IgD-negative memory B cell (primary cell): ENCODE data around the gene PLEKHA7. TPM values are rescaled to one million over a fixed set of nuclear protein-coding genes. Genes with fewer than 3 reads are reported as not detected.
A peak's percentile ranks its signal among the peaks of the same experiment; 100 is the strongest.

Source experiments
- H3K27ac Mint-ChIP-seq, 3 donors: one replicate each; pipeline ENCODE4 v1.8.0; 2020 to 2022; ENCODE audit warnings: mild to moderate bottlenecking in 3 of 3, mixed read lengths in 3 of 3, moderate library complexity in 1 of 3
- H3K27me3 Mint-ChIP-seq: one replicate; pipeline ENCODE4 v1.8.0; 2021; ENCODE audit warnings: mixed read lengths
- H3K36me3 Mint-ChIP-seq: one replicate; pipeline ENCODE4 v1.8.0; 2020; ENCODE audit warnings: mild to moderate bottlenecking, mixed read lengths
- H3K4me1 Mint-ChIP-seq, 3 donors: one replicate each; pipeline ENCODE4 v1.8.0; 2020 to 2022; ENCODE audit warnings: mixed read lengths in 3 of 3, mild to moderate bottlenecking in 1 of 3
- H3K4me3 Mint-ChIP-seq, 4 donors: one replicate each; pipeline ENCODE4 v1.8.0; 2020 to 2022; ENCODE audit warnings: mild to moderate bottlenecking in 4 of 4, mixed read lengths in 4 of 4, moderate library complexity in 3 of 4
- H3K9me3 Mint-ChIP-seq, 3 donors: one replicate each; pipeline ENCODE4 v1.8.0; 2020 to 2021; ENCODE audit warnings: mixed read lengths in 3 of 3, mild to moderate bottlenecking in 1 of 3
- polyA plus RNA-seq: library from polyadenylated mRNA; unstranded; fragments of 300-500 nt; fragmentation: Illumina TruSeq; gene quantifications from one replicate; pipeline ENCODE4 v1.2.3, GENCODE V29; 2021

PLEKHA7 gene
- polyA plus RNA-seq, 1 donor from 2014 or later = 0.15 TPM

GRCh38 chr11:16809886-16810668 lies 204.1 kb downstream of the PLEKHA7 start:
- no peak overlapping the region for H3K4me3 Mint-ChIP-seq
- no peaks in the 10 kb centered on the region for H3K4me1 Mint-ChIP-seq
- H3K9me3 Mint-ChIP-seq = no peaks in the 10 kb centered on the region
- no peaks in the 10 kb centered on the region for H3K36me3 Mint-ChIP-seq
- no peak overlapping the region for H3K27ac Mint-ChIP-seq
- peaks cover 2% of the 10 kb centered on the region for H3K27me3 Mint-ChIP-seq

- H3K27me3 Mint-ChIP-seq = peaks cover 2% of the 10 kb centered on the region
- H3K27ac Mint-ChIP-seq = no peak overlapping the region
- H3K9me3 Mint-ChIP-seq = no peaks in the 10 kb centered on the region
- no peak overlapping the region for H3K4me3 Mint-ChIP-seq
- no peaks in the 10 kb centered on the region for H3K4me1 Mint-ChIP-seq
- H3K36me3 Mint-ChIP-seq = no peaks in the 10 kb centered on the region
These were observed 206.9 kb downstream of the PLEKHA7 start for GRCh38 chr11:16807306-16807705.

- Mint-ChIP-seq H3K27ac (no peak overlapping the region), H3K4me3 (no peak overlapping the region), H3K4me1 (no peaks in the 10 kb centered on the region), H3K27me3 (peaks cover 2% of the 10 kb centered on the region), H3K36me3 (no peaks in the 10 kb centered on the region), H3K9me3 (no peaks in the 10 kb centered on the region)
These were observed 207.4 kb downstream of the PLEKHA7 start for GRCh38 chr11:16806791-16807190.

GRCh38 chr11:16805938-16806337 lies 208.3 kb downstream of the PLEKHA7 start:
- no peak overlapping the region for H3K4me3 Mint-ChIP-seq

GRCh38 chr11:16804104-16804947 lies 209.9 kb downstream of the PLEKHA7 start:
- no peaks in the 10 kb centered on the region for H3K27me3 Mint-ChIP-seq
- no peaks in the 10 kb centered on the region for H3K36me3 Mint-ChIP-seq
- no peak overlapping the region for H3K4me3 Mint-ChIP-seq
- no peak overlapping the region for H3K27ac Mint-ChIP-seq
- no peaks in the 10 kb centered on the region for H3K4me1 Mint-ChIP-seq
- H3K9me3 Mint-ChIP-seq = no peaks in the 10 kb centered on the region

More at GRCh38 chr11:16805938-16806337, 208.3 kb downstream of the PLEKHA7 start:
- Mint-ChIP-seq H3K4me1 (no peaks in the 10 kb centered on the region), H3K27me3 (peaks cover 2% of the 10 kb centered on the region), H3K9me3 (no peaks in the 10 kb centered on the region), H3K27ac (no peak overlapping the region), H3K36me3 (no peaks in the 10 kb centered on the region)

- no peaks in the 10 kb centered on the region for H3K9me3 Mint-ChIP-seq
- H3K36me3 Mint-ChIP-seq = no peaks in the 10 kb centered on the region
- H3K4me3 Mint-ChIP-seq = no peak overlapping the region
- H3K27ac Mint-ChIP-seq = no peak overlapping the region
- no peaks in the 10 kb centered on the region for H3K27me3 Mint-ChIP-seq
- H3K4me1 Mint-ChIP-seq = no peaks in the 10 kb centered on the region
These were observed 212.8 kb downstream of the PLEKHA7 start for GRCh38 chr11:16801288-16801980.

- Mint-ChIP-seq H3K27ac (no peak overlapping the region), H3K36me3 (no peaks in the 10 kb centered on the region), H3K27me3 (no peaks in the 10 kb centered on the region), H3K9me3 (no peaks in the 10 kb centered on the region), H3K4me1 (no peaks in the 10 kb centered on the region), H3K4me3 (no peak overlapping the region)
These were observed 213.8 kb downstream of the PLEKHA7 start for GRCh38 chr11:16800382-16800781.

GRCh38 chr11:16799890-16800289 lies 214.3 kb downstream of the PLEKHA7 start:
- H3K4me1 Mint-ChIP-seq = no peaks in the 10 kb centered on the region
- peaks cover under 1% of the 10 kb centered on the region for H3K27me3 Mint-ChIP-seq
- no peaks in the 10 kb centered on the region for H3K9me3 Mint-ChIP-seq
- no peak overlapping the region for H3K27ac Mint-ChIP-seq
- H3K4me3 Mint-ChIP-seq = no peak overlapping the region
- peaks cover under 1% of the 10 kb centered on the region for H3K36me3 Mint-ChIP-seq

- H3K9me3 Mint-ChIP-seq = no peaks in the 10 kb centered on the region
- peaks cover 3% of the 10 kb centered on the region for H3K27me3 Mint-ChIP-seq
- H3K4me1 Mint-ChIP-seq = no peaks in the 10 kb centered on the region
- H3K36me3 Mint-ChIP-seq = peaks cover 2% of the 10 kb centered on the region
- no peak overlapping the region for H3K4me3 Mint-ChIP-seq
- no peak overlapping the region for H3K27ac Mint-ChIP-seq
These were observed 215.0 kb downstream of the PLEKHA7 start for GRCh38 chr11:16799221-16799620.

- no peak overlapping the region for H3K4me3 Mint-ChIP-seq
- no peaks in the 10 kb centered on the region for H3K9me3 Mint-ChIP-seq
- H3K27me3 Mint-ChIP-seq = peaks cover 3% of the 10 kb centered on the region
- H3K36me3 Mint-ChIP-seq = peaks cover 2% of the 10 kb centered on the region
- H3K27ac Mint-ChIP-seq = no peak overlapping the region
- no peaks in the 10 kb centered on the region for H3K4me1 Mint-ChIP-seq
These were observed 216.4 kb downstream of the PLEKHA7 start for GRCh38 chr11:16797776-16798175.

GRCh38 chr11:16796311-16796710 lies 217.9 kb downstream of the PLEKHA7 start:
- Mint-ChIP-seq H3K27me3 (peaks cover 3% of the 10 kb centered on the region), H3K9me3 (no peaks in the 10 kb centered on the region), H3K4me3 (no peak overlapping the region), H3K36me3 (peaks cover 2% of the 10 kb centered on the region), H3K4me1 (no peaks in the 10 kb centered on the region), H3K27ac (no peak overlapping the region)

- H3K36me3 Mint-ChIP-seq = peaks cover 2% of the 10 kb centered on the region
- peaks cover 3% of the 10 kb centered on the region for H3K27me3 Mint-ChIP-seq
- no peaks in the 10 kb centered on the region for H3K4me1 Mint-ChIP-seq
- H3K4me3 Mint-ChIP-seq = no peak overlapping the region
- no peaks in the 10 kb centered on the region for H3K9me3 Mint-ChIP-seq
- peak overlapping the region in 1 of 3 donors; percentile 53 for H3K27ac Mint-ChIP-seq
These were observed 219.1 kb downstream of the PLEKHA7 start for GRCh38 chr11:16795146-16795545.

- Mint-ChIP-seq H3K27me3 (peaks cover 3% of the 10 kb centered on the region), H3K9me3 (no peaks in the 10 kb centered on the region), H3K4me1 (no peaks in the 10 kb centered on the region), H3K36me3 (peaks cover 2% of the 10 kb centered on the region), H3K27ac (no peak overlapping the region), H3K4me3 (no peak overlapping the region)
These were observed 220.0 kb downstream of the PLEKHA7 start for GRCh38 chr11:16794047-16794818.

- Mint-ChIP-seq H3K4me3 (no peak overlapping the region), H3K9me3 (no peaks in the 10 kb centered on the region), H3K27ac (no peak overlapping the region), H3K4me1 (no peaks in the 10 kb centered on the region), H3K27me3 (peaks cover 4% of the 10 kb centered on the region), H3K36me3 (peaks cover 2% of the 10 kb centered on the region)
These were observed 220.7 kb downstream of the PLEKHA7 start for GRCh38 chr11:16793511-16793910.
